ENCODE results near the gene RNF31. TPM values are rescaled to one million over a fixed set of nuclear protein-coding genes. Genes with fewer than 3 reads are reported as not detected.

RNF31 gene
- polyA plus RNA-seq, 3 donors, result 41.5 to 46.9 (median 43.4) TPM

GRCh38 chr14:24157331-24157730 lies 10.0 kb downstream of the RNF31 start:
- no peak for DNase-seq (ENCODE audit: low read depth in 3 of 3, low spot score in 2 of 3)

GRCh38 chr14:24159777-24160498 lies 12.6 kb downstream of the RNF31 start:
- DNase-seq (ENCODE audit: low read depth in 3 of 3, low spot score in 2 of 3), result no peak

GRCh38 chr14:24160499-24160849 lies 13.2 kb downstream of the RNF31 start:
- DNase-seq (ENCODE audit: low read depth in 3 of 3, low spot score in 2 of 3), result no peak

DNA sequence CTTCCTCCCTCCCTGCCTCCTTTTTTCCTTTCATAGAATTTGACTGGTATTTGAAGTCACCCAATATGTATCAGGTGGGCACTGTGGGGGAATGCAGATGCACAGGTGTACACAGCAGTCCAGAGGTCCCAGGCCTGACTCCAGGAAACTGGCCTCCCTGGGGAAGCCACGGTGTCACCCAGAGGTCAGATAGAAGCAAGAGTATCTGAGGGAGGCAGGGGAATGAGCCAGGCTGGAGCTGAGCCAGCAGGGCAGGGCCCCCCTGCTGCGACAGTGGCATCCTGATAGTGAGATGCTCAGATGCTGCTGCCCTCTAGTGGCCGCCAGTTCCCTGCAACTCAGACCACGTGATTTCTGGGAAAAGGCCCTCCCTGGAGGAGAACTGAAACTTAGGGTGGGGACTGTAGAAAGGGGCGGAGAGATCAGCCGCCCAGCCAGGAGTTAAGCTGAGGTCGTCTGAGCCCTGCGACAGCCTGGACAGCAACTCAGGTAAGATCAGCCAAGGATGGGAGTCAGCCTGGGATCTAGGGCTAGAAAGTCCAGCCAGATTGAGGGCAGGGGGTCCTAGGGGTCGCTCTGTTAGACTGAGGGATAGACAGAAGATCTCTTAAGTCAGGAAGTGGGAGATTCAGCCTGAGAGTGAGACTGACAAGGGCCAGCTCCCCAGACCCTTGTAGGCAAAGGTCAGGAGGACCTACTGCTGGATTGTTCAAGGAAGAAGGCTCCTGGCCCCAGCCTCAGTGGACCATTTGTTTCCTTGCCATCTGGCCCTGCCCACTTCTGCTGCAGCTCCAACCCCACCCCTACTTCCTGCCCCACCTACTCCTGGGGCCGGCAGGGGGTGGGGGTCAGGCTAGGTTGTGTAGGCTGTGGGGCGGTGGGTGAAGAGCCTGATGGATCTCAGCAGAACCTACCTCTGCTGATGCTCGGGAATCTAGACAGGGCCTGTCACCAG lies 13.8 kb downstream of the RNF31 start, which contains the start of gene IRF9:
Gene IRF9 (plus strand): TSS at position 416 of the 955 bp plus-strand sequence. CDS start 880 bp downstream, outside the sequence.
- DNase-seq (ENCODE audit: low read depth in 3 of 3, low spot score in 2 of 3), result peak; percentile 92 to 97 (median 94)

DNA sequence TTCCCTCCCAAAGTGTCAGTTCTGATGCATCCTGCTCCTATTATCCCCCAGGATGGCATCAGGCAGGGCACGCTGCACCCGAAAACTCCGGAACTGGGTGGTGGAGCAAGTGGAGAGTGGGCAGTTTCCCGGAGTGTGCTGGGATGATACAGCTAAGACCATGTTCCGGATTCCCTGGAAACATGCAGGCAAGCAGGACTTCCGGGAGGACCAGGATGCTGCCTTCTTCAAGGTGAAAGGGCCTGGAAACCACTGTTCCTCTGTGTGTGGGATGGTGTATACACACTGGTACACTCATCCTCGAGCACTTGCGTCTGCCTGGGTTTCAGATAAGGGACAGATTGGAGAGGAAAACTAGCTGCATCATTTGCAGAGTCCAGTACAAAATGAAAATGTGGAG lies 14.8 kb downstream of the RNF31 start:
- DNase-seq (ENCODE audit: low read depth in 3 of 3, low spot score in 2 of 3), result no peak

GRCh38 chr14:24164518-24164991 lies 17.3 kb downstream of the RNF31 start:
- no peak for DNase-seq (ENCODE audit: low read depth in 3 of 3, low spot score in 2 of 3)

- no peak for DNase-seq (ENCODE audit: low read depth in 3 of 3, low spot score in 2 of 3)
Observed at GRCh38 chr14:24165785-24166184, 18.5 kb downstream of the RNF31 start.

DNA sequence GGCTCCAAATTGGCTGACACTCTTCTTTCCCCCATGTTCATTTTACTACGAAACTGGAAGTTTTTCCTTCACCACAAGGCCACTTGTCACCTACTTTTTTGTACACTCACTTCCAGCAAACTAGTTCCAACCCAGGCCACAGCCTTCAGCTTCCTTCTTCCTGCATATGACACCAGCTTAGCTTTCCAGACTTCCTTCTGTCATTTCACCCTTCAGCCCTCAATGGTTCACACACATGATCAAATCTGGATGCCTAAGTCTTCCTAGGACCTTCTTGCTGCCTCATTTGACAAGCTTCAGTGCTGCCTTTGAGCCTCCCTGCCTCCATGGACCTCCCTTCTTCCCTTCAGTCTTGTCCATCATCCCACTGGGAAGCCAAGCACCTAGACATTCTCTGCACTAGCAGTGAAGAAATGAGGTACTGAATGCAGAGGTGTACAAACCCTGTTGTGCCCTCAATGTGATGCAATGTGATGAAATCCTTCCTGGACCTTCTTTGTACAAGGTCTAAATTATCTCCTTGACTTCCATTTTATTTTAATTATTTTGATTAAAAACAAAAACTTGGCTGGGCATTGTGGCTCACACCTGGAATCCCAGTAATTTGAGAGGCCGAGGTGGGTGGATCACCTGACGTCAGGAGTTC lies 20.3 kb downstream of the RNF31 start:
- DNase-seq (ENCODE audit: low read depth in 3 of 3, low spot score in 2 of 3), result no peak

DNA sequence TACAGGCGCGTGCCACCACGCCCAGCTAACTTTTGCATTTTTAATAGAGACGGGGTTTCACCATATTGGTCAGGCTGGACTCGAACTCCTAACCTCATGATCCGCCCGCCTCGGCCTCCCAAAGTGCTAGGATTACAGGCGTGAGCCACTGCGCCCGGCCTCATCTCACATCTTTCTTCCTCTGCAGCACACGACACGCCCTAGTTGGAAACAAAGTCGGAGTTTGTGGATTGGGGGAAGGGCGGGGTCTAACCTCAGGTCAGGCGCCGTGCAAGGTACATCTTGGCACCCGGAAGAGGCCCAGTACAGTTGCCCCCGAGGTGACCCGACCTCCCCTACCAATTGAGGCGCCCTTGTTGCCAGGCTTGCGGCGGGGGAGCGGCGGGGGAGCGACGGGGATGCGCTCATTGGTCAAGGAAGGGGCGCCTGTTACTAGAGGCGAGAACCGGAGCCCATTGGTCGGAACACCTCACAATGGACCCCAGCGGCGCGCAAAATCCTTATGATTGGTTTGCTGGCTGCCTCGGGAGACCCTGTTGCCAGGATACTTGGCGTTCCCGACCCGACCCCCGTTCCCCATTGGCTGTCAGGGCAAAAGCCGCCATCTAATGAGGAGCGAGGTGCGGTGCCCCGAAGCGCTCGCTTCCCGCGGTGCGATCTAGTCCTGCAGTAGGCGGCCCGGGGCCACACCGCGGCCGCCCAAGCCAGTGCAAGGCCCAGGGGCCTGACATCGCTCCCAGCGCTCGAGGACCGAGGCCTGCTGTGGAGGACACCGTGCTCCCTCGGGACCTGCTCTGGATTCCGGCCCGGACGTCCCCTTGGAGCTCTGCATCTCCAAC lies 24.3 kb downstream of the RNF31 start, which contains the start of gene REC8:
Gene REC8 (plus strand): TSS at position 659 of the 839 bp plus-strand sequence. CDS start 473 bp downstream, outside the sequence.
- DNase-seq (ENCODE audit: low read depth in 3 of 3, low spot score in 2 of 3), result peak in 2 of 3 donors; percentile 81 to 93

DNA sequence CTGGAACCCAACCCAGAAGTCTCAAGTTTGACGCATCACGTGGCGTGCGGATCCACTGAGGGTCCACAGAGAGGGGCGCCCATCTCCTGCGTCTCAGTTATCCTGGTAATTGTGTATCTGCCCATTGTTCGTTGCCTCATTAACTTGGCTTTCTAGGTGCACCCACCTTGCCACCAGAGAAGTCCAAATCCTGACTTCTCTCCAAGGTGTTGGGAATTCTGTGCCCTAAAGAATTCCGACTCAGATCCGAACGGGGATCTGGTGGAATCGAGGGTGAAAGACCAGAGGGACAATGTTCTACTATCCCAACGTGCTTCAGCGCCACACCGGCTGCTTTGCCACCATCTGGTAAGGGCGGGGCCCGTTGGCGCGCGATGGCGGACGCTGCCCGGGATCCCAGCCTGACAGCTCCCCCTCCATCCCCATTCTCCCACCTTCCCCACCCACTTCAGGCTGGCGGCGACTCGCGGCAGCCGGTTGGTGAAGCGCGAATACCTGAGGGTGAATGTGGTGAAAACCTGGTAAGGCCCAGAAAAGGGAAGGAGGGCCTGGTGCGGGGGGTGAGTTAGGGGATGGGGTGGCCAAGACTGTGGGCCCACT lies 25.1 kb downstream of the RNF31 start:
- no peak for DNase-seq (ENCODE audit: low read depth in 3 of 3, low spot score in 2 of 3)

- no peak for DNase-seq (ENCODE audit: low read depth in 3 of 3, low spot score in 2 of 3)
Observed at GRCh38 chr14:24172871-24173281, 25.6 kb downstream of the RNF31 start.

GRCh38 chr14:24176599-24176998 lies 29.3 kb downstream of the RNF31 start:
- DNase-seq (ENCODE audit: low read depth in 3 of 3, low spot score in 2 of 3), result no peak

- DNase-seq (ENCODE audit: low read depth in 3 of 3, low spot score in 2 of 3), result no peak
Observed at GRCh38 chr14:24177041-24177825, 29.9 kb downstream of the RNF31 start.

- DNase-seq (ENCODE audit: low read depth in 3 of 3, low spot score in 2 of 3), result no peak
Observed at GRCh38 chr14:24177891-24178290, 30.6 kb downstream of the RNF31 start.

DNA sequence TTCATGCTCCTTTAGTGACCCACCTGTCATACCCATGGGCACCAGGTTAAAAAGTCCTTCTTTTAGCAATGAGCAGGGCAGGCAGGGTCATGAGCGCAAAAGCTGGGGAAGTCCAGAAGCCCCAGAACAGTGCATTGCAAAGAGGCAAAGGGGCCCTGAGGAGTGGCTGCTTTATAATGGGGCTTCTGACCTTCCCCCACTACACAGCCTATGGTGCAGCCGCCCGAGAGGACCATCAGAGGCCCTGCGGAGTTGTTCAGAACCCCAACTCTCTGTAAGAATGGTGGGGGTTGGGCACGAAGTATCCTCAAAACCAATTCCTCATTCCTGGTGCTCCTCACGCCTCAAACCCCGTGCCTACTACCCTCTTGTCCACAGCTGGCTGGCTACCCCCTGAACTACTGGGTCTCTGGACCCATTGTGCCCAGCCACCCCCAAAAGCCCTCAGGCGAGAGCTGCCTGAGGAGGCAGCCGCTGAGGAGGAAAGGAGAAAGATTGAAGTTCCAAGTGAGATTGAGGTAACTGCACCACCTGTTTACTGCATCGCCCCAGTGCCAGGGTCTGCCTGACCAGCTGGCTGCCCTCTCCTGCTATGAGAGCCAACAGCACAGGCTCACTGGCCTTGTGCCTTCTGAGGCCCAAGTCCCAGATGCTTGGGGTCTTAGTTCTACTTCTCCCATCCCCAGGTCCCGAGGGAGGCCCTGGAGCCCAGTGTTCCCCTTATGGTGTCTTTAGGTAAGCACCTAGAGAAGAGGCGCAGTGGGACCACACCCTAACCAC lies 31.3 kb downstream of the RNF31 start:
- DNase-seq (ENCODE audit: low read depth in 3 of 3, low spot score in 2 of 3), result no peak

DNA sequence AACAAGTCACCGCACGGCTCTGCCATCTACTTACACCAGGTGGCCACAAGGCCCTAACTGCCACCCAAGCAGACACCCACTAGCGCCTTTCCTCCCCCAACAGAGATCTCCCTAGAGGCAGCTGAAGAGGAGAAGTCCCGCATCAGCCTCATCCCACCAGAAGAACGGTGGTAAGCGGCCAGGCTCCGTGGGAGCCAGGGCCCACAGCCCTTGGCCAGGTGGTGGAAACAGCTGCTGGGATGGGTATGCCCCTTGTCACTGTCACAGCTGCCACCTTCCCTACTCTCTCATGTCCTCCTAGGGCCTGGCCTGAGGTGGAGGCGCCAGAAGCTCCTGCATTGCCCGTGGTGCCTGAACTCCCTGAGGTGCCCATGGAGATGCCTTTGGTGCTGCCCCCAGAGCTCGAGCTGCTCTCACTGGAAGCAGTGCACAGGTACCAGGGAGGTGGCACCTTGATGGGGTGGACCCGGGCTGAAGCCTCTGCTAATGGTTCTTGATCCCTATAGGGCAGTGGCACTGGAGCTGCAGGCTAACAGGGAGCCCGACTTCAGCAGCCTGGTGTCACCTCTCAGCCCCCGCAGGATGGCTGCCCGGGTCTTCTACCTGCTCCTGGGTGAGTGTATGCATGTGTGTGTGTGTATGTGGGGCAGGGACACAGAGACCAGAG lies 32.1 kb downstream of the RNF31 start:
- no peak for DNase-seq (ENCODE audit: low read depth in 3 of 3, low spot score in 2 of 3)

DNA sequence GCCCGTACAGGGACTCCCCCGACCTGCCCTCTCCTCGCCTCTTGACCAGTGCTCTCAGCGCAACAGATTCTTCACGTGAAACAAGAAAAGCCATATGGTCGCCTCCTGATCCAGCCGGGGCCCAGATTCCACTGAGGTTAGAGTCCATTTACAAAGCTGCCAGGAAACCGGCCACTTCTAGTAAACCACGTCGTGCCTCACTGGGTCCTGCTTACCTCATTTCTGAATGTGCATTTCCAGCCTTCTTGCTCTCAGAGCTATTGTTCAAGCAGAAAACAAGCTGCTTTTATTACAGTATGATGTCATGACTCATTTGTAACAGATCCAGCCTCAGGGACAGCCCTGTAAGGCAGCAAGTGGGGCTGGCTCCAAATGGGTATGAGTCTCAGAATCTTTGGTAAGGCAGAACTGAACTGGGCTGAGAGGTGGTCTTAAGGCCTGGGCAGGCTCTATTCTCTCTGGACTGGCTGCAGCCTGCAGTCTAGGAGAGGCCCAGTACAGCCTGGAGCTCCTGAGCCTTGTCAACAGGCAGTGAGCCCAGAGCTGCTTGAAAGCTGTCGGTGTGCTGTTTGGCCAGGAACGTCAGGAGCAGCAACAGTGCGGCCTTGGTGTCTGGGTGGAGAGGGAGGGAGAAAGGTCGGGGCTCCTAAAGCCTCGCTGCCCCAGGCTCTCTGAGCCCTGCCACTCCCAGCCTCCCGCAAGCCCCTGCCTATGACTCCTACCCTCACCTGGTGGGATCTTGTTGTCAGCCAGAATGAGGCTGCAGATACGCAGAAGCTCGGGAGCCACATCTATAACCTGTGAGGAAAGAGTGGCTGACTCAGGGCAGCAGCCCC lies 32.9 kb downstream of the RNF31 start:
- DNase-seq (ENCODE audit: low read depth in 3 of 3, low spot score in 2 of 3), result no peak

All from right renal cortex interstitium (tissue), 3 donors.